Measurements from ENCODE around the gene SP1.
A peak's percentile ranks its signal among the peaks of the same experiment; 100 is the strongest.

- TF ChIP-seq, protein P1, sequence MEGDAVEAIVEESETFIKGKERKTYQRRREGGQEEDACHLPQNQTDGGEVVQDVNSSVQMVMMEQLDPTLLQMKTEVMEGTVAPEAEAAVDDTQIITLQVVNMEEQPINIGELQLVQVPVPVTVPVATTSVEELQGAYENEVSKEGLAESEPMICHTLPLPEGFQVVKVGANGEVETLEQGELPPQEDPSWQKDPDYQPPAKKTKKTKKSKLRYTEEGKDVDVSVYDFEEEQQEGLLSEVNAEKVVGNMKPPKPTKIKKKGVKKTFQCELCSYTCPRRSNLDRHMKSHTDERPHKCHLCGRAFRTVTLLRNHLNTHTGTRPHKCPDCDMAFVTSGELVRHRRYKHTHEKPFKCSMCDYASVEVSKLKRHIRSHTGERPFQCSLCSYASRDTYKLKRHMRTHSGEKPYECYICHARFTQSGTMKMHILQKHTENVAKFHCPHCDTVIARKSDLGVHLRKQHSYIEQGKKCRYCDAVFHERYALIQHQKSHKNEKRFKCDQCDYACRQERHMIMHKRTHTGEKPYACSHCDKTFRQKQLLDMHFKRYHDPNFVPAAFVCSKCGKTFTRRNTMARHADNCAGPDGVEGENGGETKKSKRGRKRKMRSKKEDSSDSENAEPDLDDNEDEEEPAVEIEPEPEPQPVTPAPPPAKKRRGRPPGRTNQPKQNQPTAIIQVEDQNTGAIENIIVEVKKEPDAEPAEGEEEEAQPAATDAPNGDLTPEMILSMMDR (IDR thresholded peaks at IDR 0.05 in 8 of 11, conservative IDR thresholded peaks at IDR 0.05 in 3 of 11) = peak in 2 of 11 experiments; percentile 26 to 42
- no peak for TF ChIP-seq POLR2A (IDR thresholded peaks at IDR 0.05)
Measured at GRCh38 chr12:53345486-53346188, 34.3 kb upstream of the SP1 start.
